GM19438 (cell line): Measurements from ENCODE around the gene ROPN1.
"Not testable (repeated sequence)": the region's sequence is repeated elsewhere in the genome, so short reads cannot be mapped to it uniquely, and the experiment has no call there.

Experiments
- ATAC-seq: cut with Tn5 transposase; IDR thresholded peaks from one replicate; pipeline ENCODE4 v1.9.1; 2021; ENCODE audit warnings: low read depth; ENCODE audit not compliant: unreplicated experiment

Gene ROPN1

DNA sequence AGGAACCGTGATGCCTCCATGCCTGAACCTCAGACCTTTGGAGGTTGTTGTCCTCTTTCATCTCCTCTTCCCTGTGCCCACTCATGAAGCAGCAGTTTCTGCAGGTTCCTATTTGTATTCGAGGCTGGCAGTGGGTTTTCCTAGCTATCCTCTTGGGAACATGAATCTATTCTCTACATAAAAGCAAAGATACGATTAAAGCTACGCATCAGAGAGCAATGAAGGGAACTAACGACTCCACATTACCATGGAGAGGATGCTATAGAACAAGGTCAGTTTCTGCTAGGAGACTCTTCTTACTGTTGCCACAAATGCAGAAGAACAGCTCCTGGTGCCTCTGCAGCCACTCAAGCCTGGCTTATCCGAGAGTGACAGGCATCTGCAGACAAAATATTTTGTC, 9.4 kb upstream of the ROPN1 start:
- not testable (repeated sequence) for ATAC-seq

- ATAC-seq: no peak
These were observed 5.6 kb upstream of the ROPN1 start for GRCh38 chr3:123997543-123997942.

GRCh38 chr3:123993818-123994217, 1.9 kb upstream of the ROPN1 start:
- ATAC-seq: no peak

DNA sequence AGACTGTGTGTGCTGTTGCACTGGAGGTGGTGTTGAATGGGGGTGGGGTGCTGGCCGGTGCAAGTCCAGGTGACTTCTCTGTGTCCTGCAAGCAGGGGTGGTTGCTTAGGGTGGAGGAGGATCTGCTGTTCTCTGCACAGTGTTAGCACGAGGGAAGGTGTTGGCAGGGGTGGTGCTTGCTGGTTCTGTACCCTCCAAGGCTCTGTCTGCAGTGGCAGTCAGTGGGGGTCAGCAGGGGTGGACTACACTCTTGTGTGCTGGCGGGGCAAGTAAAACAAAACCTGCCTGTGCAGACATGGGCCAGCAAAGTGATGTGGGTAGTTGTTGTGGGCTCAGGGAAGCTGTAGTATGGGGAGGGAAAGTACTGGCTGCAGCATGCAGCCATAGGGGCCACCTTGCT, 5.5 kb downstream of the ROPN1 start:
- no peak for ATAC-seq

GRCh38 chr3:123984957-123985356, 7.0 kb downstream of the ROPN1 start:
- ATAC-seq: no peak

- ATAC-seq: no peak
These were observed 7.6 kb downstream of the ROPN1 start for GRCh38 chr3:123984350-123984749.

DNA sequence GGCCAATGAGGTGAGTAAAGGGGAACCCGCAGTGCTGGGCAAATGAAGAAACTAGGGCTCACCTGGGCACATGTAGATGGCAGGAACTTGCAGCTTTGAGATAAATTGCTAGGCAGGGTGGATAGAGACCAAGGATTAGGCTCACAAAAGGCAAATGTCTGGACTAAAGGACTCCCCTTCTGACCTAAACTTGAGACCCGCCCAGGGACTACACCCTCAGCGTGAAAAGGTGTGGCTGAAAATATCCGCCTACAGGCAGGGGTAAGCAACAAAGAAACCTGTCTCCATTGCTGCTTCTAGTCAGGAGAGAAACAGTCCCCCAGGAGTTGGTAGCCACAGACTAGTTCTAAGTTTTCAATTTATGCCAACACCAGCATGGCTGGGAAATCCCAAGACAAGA, 10.6 kb downstream of the ROPN1 start:
- not testable (repeated sequence) for ATAC-seq

DNA sequence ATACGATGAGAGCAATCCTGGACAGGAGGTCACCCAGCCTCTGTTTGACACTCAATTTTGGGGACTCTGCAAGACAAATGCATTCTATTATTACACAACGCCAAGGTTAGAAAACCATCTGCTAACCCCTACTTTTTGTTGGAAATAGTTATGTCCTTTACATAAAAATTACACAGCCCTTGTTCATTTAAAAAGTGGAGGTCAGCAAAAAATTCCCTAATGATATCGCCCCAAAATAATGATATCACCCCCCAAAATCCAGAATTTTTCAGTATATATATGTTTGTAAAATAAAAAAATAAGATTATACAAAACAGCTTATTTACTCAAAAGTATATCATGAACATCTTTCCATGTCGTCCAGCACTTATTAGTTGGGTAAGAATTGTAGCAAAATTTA, 11.4 kb downstream of the ROPN1 start:
- no peak for ATAC-seq

- ATAC-seq: not testable (repeated sequence)
These were observed 12.1 kb downstream of the ROPN1 start for GRCh38 chr3:123979525-123980501.

DNA sequence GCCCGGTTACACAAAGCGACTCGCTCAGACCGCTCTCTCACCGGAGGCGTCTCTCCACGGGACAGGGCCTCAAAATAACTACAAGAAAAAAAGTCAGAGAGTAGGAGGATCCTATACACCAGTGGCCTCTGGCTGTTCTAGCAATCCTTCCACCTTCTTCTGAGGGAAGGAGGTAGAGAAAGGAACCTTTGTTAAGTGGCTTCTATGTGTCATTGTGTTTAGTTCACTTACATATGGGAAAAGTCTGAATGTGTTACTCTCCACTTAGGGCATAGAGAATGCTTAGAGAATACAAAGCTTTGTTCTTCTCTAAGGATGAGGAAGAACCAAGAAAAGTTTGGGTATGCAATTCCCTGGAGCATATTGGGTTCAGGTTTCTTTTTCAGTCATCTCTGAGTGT, 15.0 kb downstream of the ROPN1 start:
- ATAC-seq: not testable (repeated sequence)

- ATAC-seq: not testable (repeated sequence)
These were observed 15.6 kb downstream of the ROPN1 start for GRCh38 chr3:123976181-123976898.

GRCh38 chr3:123975030-123975429, 16.9 kb downstream of the ROPN1 start:
- ATAC-seq: not testable (repeated sequence)

- no peak for ATAC-seq
These were observed 20.5 kb downstream of the ROPN1 start for GRCh38 chr3:123971406-123971805.

DNA sequence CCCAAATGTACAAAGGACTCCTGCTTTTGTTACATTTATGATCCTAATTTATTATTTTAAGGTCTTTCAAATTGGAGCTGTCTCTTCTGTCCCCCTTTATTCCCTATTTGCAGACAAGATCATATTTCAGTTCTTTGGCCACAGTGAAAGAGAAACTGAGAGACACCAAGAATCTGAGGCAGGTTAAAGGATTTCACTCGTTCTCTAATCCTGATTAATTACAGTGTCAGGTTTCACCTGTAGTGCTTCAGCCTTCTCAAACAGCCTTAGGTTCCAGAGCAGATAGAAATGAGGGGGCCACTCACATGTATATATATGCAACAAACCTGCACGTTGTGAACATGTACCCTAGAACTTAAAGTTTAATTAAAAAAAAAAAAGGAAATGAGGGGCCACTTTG, 24.7 kb downstream of the ROPN1 start:
- ATAC-seq: not testable (repeated sequence)

DNA sequence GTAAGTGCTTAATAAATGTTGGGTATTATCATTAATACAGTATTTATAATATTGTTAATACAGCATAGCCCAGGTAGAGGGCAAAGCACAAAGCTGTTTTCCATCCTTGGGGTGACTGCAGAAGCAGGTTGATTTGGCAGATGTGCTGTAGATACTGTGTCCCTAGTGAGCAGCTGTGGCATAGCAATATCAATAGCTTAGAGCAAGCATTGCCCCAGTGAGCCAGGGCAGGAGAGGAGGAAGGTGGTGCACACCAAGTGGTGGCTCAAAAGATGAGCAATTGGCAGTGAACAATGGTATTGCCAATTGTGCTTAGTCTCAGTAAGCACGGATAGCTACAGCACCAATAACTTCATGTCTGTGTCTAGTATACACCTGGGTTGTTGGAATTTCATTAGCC, 25.1 kb downstream of the ROPN1 start:
- ATAC-seq: not testable (repeated sequence)

DNA sequence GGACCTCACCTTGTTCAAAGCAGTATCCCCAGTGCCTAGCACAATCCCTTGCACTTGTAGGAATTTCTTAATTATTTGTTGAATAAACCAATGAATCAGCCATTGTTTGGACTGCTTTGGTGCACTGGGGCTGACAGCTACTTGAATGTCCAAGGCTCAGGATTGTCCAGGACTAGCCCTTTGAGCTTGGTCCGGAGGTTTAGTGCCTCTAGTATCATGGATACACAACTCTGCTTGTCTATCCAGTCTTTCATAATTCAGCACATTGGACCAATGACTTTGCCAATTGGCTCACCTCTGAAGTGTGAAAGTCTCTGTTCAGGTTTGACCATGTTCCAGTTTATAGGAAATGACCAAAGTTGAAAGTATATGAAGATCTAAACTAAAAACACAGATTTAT, 27.1 kb downstream of the ROPN1 start:
- not testable (repeated sequence) for ATAC-seq

DNA sequence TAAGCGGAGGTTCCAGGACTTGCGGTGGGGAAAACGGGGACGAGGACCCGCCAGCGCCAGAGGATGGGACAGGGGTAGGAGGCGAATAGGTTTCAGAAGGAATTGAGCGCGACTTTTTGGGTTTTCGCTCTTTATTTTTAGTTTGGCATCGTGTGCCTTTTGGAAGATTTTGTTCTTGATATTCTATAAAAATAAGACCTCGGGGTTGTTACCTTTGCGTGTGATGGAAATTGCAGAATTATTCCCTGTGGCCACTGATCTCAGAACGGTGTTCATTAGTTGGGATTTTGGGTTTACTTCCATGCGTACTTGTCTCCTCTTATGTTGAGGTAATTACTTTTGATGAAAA, 30.4 kb downstream of the ROPN1 start:
- ATAC-seq: no peak

DNA sequence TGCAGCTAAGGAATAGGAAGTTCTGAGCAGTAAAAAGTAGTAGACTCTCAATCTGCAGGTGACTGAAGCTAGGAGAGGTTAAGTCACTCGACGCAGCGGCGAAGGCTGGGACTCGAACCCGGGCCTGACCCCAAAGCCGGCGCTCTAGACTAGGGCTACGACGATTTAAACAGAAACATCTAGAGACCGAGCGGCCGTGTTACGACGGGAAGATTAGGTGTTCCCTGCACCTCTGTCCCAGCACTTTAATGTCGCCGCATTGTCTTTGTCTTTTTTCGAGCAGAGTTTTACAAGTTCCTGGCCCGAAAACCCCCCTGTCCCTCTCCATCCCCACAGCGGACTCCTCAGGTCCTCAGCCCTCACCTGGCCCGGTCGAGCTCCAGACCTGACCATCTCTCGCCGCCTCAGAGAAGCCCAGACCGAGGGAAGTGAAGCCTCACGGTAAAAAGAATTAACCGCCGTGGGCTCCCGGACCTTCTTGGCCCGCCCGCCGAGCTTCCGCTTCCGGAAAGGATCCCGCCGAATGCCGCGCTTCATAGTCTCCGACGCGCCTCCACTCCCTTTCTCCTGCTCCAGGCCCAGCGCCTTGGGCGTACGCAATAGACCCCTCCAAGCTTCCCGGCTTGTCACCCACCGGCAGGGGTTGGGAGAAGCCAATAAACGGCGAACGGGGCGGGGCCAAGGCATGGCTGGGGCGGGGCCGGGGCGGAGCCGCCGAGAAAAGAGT, 31.0 kb downstream of the ROPN1 start, which contains the start of gene CCDC14:
Gene CCDC14 (minus strand): TSS at position 449 of the 727 bp plus-strand sequence. CDS start 56 bp downstream, at position 393.
- peak; percentile 82 for ATAC-seq

- ATAC-seq: peak; percentile 76
These were observed 38.2 kb downstream of the ROPN1 start for GRCh38 chr3:123953735-123954134.

DNA sequence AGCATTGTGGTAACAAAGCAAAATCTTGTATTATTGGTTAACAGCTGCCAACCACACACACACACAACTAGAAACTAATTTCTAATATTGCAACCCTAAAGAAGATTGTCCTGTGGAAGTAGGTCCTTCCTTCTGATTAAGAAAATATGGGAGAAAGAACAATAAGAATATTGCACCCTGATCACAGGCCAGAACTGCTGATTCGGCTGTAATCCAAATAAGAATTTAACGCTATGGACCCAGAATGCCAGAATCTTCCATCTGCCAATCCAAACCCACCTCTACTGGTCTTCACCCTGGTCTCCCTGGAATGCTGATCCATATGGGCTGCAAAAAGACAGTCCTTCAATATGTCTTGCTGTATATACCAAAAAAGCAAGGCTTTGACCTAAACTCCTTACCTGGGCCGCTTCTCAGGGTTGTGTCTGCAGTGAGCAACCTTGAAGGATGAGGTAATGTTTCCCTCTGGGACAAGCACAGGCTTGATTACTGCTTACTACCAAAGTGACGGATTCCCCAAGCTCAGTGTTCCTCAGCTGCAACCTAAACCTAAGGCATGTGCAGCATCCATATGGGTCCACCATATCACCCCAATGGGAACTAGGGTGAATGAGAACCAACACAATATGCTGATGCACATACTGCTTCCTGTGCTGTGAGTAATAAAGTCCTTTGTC, 38.9 kb downstream of the ROPN1 start:
- ATAC-seq: no peak
